HCT116 (cell line): ENCODE results near the gene TPBG. TPM values are rescaled to one million over a fixed set of nuclear protein-coding genes. Genes with fewer than 3 reads are reported as not detected.
A peak's percentile ranks its signal among the peaks of the same experiment; 100 is the strongest.

ENCODE experiments used
- ATAC-seq: fragments of 200-7000 bp; cut with Tn5 transposase; 2 replicates; pipeline ENCODE4 v1.9.1; 2020; ENCODE audit warnings: mild to moderate bottlenecking, moderate library complexity
- BruUV-seq: library from RNA; stranded (reverse); fragments of 400-500 nt; replicated peaks from 2 replicates; lab custom pipeline; 2021; lab: Mats Ljungman, UMichigan
- CTCF ChIA-PET: fragments of 300-600 bp; sonication (Branson Sonifier 250); formaldehyde crosslinking; loops from one replicate; lab custom pipeline; 2021; ENCODE audit warnings: antibody characterized with exemption; lab: Charles Lee
- POLR2A ChIA-PET: fragments of 300-600, 350-600 bp; sonication (Branson Sonifier 250); formaldehyde crosslinking; loops from one replicate; lab custom pipeline; 2021; ENCODE audit warnings: antibody characterized with exemption; lab: Charles Lee
- RAD21 ChIA-PET, 2 experiments: fragments of 300-600 bp; sonication (Branson Sonifier 250); formaldehyde crosslinking; loops; one replicate each; lab custom pipeline; 2023; ENCODE audit warnings: low total read pairs in 2 of 2; ENCODE audit not compliant: uncharacterized antibody in 2 of 2, unreplicated experiment in 2 of 2, low non-redundant PET in 1 of 2; lab: Charles Lee
- DNase-seq: peaks from one replicate; pipeline ENCODE4 v3.0.0-alpha.2; 2010; ENCODE audit warnings: low read depth, low spot score
- H2AFZ ChIP-seq: fragments of 200-600 bp; shearing (Covaris generic), sonication (generic); 2 replicates; pipeline ENCODE4 v1.6.1; 2017; ENCODE audit warnings: low read depth, mixed run types, mixed read lengths, antibody characterized with exemption, low read length; ENCODE audit not compliant: poor library complexity, severe bottlenecking
- H3K27ac ChIP-seq: 2 replicates; pipeline ENCODE4 v1.5.1; 2012; ENCODE audit warnings: low read depth, low read length
- H3K27me3 ChIP-seq: fragments of 200-600 bp; sonication (generic); 2 replicates; pipeline ENCODE4 v1.6.1; 2016; ENCODE audit warnings: mixed run types, low read length, mixed read lengths; ENCODE audit not compliant: insufficient read depth
- H3K36me3 ChIP-seq, 2 experiments: fragments of 200-500 bp in 1 of 2; fragments of 200-600 bp in 1 of 2; sonication (Bioruptor generic) in 1 of 2; sonication (generic) in 1 of 2; 2 replicates each; pipeline versions ENCODE4 v1.5.1 to v1.6.1; 2014 to 2016; ENCODE audit warnings: low read length in 2 of 2, inconsistent platforms in 1 of 2, mixed read lengths in 1 of 2, mixed run types in 1 of 2; ENCODE audit not compliant: insufficient read depth in 2 of 2, control insufficient read depth in 1 of 2
- H3K4me1 ChIP-seq, 2 experiments: fragments of 200-600 bp in 1 of 2; sonication (generic) in 1 of 2; 2 replicates each; pipeline versions ENCODE4 v1.5.1 to v1.6.1; 2012 to 2017; ENCODE audit warnings: low read length in 2 of 2, inconsistent platforms in 1 of 2, mild to moderate bottlenecking in 1 of 2, mixed read lengths in 1 of 2, mixed run types in 1 of 2, moderate library complexity in 1 of 2; ENCODE audit not compliant: insufficient read depth in 2 of 2, control insufficient read depth in 1 of 2
- H3K4me2 ChIP-seq: fragments of 200-600 bp; sonication (generic); 2 replicates; pipeline ENCODE4 v1.6.1; 2017; ENCODE audit warnings: mixed run types, low read length, mixed read lengths
- H3K4me3 ChIP-seq, 2 experiments: fragments of 200-600 bp in 1 of 2; sonication (generic) in 1 of 2; replicated peaks in 1 of 2; 2 replicates each; pipeline ENCODE4 v1.5.1; 2011 to 2016; ENCODE audit warnings: low read length in 2 of 2, control low read depth in 1 of 2, low read depth in 1 of 2, mild to moderate bottlenecking in 1 of 2, mixed read lengths in 1 of 2, mixed run types in 1 of 2
- H3K79me2 ChIP-seq: fragments of 200-600 bp; sonication (generic); 2 replicates; pipeline ENCODE4 v1.6.1; 2017; ENCODE audit warnings: mild to moderate bottlenecking, mixed run types, low read length, moderate library complexity, mixed read lengths; ENCODE audit not compliant: insufficient read depth
- H3K9ac ChIP-seq: fragments of 200-600 bp; sonication (generic); 2 replicates; pipeline ENCODE4 v1.6.1; 2016; ENCODE audit warnings: low read length, mixed read lengths
- H3K9me2 ChIP-seq: fragments of 200-600 bp; sonication (generic), shearing (Covaris generic); 2 replicates; pipeline ENCODE4 v1.6.1; 2017; ENCODE audit warnings: mixed run types, mild to moderate bottlenecking, moderate library complexity; ENCODE audit not compliant: insufficient read depth
- H3K9me3 ChIP-seq, 2 experiments: fragments of 200-500 bp in 1 of 2; fragments of 200-600 bp in 1 of 2; sonication (Bioruptor generic) in 1 of 2; sonication (generic) in 1 of 2; 2 replicates each; pipeline ENCODE4 v1.6.1; 2014 to 2017; ENCODE audit warnings: low read length in 2 of 2, mixed read lengths in 2 of 2, inconsistent platforms in 1 of 2, low read depth in 1 of 2, mild to moderate bottlenecking in 1 of 2, mixed run types in 1 of 2, moderate library complexity in 1 of 2; ENCODE audit not compliant: control insufficient read depth in 1 of 2, insufficient read depth in 1 of 2
- H4K20me1 ChIP-seq: fragments of 200-600 bp; sonication (generic), shearing (Covaris generic); 2 replicates; pipeline ENCODE4 v1.6.1; 2017; ENCODE audit warnings: mixed run types, mild to moderate bottlenecking, moderate library complexity; ENCODE audit not compliant: insufficient read depth
- CEBPB ChIP-seq: IDR thresholded peaks from 2 replicates; pipeline ENCODE4 v1.6.1; 2012; ENCODE audit warnings: low read depth
- CTCF ChIP-seq, 3 experiments: fragments of 200-600 bp in 1 of 3; sonication (generic) in 1 of 3; IDR thresholded peaks in 2 of 3; conservative IDR thresholded peaks in 1 of 3; 2 replicates each; pipeline ENCODE4 v1.5.1; 2012 to 2017; ENCODE audit warnings: low read depth in 2 of 3, low read length in 2 of 3, antibody characterized with exemption in 1 of 3, borderline replicate concordance in 1 of 3, control low read depth in 1 of 3, mild to moderate bottlenecking in 1 of 3, mixed read lengths in 1 of 3, mixed run types in 1 of 3, moderate library complexity in 1 of 3; ENCODE audit not compliant: insufficient read depth in 1 of 3
- EZH2 ChIP-seq: fragments of 200-600 bp; sonication (generic); IDR thresholded peaks from 2 replicates; pipeline ENCODE4 v1.6.1; 2017; ENCODE audit warnings: antibody characterized with exemption, mixed run types
- RAD21 ChIP-seq: IDR thresholded peaks from 2 replicates; pipeline ENCODE4 v1.6.1; 2012; ENCODE audit warnings: low read depth, mild to moderate bottlenecking
- intact Hi-C: fragments of 100-400 bp; cut with micrococcal nuclease; formaldehyde crosslinking; loops from 2 replicates; pipeline ENCODE4 v1.10.0; 2022
- total RNA-seq: library from RNA; stranded (reverse); gene quantifications from one replicate; pipeline ENCODE4 v1.2.1, GENCODE V29; 2021; ENCODE audit not compliant: unreplicated experiment

TPBG gene
- total RNA-seq, 1 experiment from 2014 or later, result 28.4 TPM

- no peak overlapping the region for H3K4me2 ChIP-seq
These were observed 32.4 kb upstream of the TPBG start for GRCh38 chr6:82331031-82331773.

More at GRCh38 chr6:82331031-82331773, 32.4 kb upstream of the TPBG start:
- no peaks in the 10 kb centered on the region for H3K27me3 ChIP-seq
- RAD21 ChIA-PET, result no interaction called here
- no peak overlapping the region for H3K4me3 ChIP-seq
- H3K4me1 ChIP-seq, result peaks cover 0 to 6% of the 10 kb centered on the region in 2 experiments; a peak in 2 of 4 replicates
- H3K36me3 ChIP-seq, result no peaks in the 10 kb centered on the region
- intact Hi-C loops, result no loop called here
- H4K20me1 ChIP-seq, result no peaks in the 10 kb centered on the region
- POLR2A ChIA-PET, result no interaction called here
- CTCF ChIA-PET, result no interaction called here
- TF ChIP-seq CTCF (IDR thresholded peaks at IDR 0.05 in 2 of 3, conservative IDR thresholded peaks at IDR 0.05 in 1 of 3; ENCODE audit: borderline replicate concordance in 1 of 3, insufficient read depth in 1 of 3, low read depth in 2 of 3, low read length in 2 of 3) (0 out of 6 replicates have a peak, but pooled peaks of 1 of the 3 experiments have one; percentile 13), EZH2 (no peak), RAD21 (peak; percentile 62), CEBPB (peak; percentile 41; the same call in 1 of the 2 replicates)
- no peak for DNase-seq
- H2AFZ ChIP-seq, result no peak overlapping the region
- H3K9me3 ChIP-seq, result no peaks in the 10 kb centered on the region
- H3K9ac ChIP-seq, result no peak overlapping the region
- no TSS peak for BruUV-seq
- H3K9me2 ChIP-seq, result no peaks in the 10 kb centered on the region
- H3K79me2 ChIP-seq, result no peaks in the 10 kb centered on the region
- no peak overlapping the region for H3K27ac ChIP-seq
- peak; percentile 67 for ATAC-seq
